Gastrocnemius medialis (tissue), 4 donors: ENCODE data around the gene ALG14. TPM values are rescaled to one million over a fixed set of nuclear protein-coding genes. Genes with fewer than 3 reads are reported as not detected.
A peak's percentile ranks its signal among the peaks of the same experiment; 100 is the strongest.

ENCODE experiments used
- ATAC-seq, 2 donors: fragments of 150-250 bp; one replicate each; pipeline ENCODE4 v1.9.1; 2016
- DNase-seq, 2 donors: peaks; one replicate each; pipeline ENCODE4 v3.0.0-alpha.2; 2019
- H3K27ac ChIP-seq, 4 donors: fragments of 200-600 bp; sonication (generic); 1 replicate in 1 of 4; 2 replicates in 3 of 4; pipeline ENCODE4 v1.5.1; 2016 to 2018; ENCODE audit warnings: mild to moderate bottlenecking in 2 of 4, moderate library complexity in 1 of 4
- H3K27me3 ChIP-seq, 3 donors: fragments of 200-600 bp; sonication (generic) in 2 of 3; 1 replicate in 1 of 3; 2 replicates in 2 of 3; pipeline versions ENCODE4 v1.5.1 to v1.6.0; 2016 to 2019; ENCODE audit warnings: mild to moderate bottlenecking in 1 of 3, moderate library complexity in 1 of 3
- H3K36me3 ChIP-seq, 2 donors: fragments of 200-600 bp; sonication (generic) in 1 of 2; one replicate each; pipeline ENCODE4 v1.5.1; 2017 to 2018
- H3K4me1 ChIP-seq, 2 donors: fragments of 200-600 bp; sonication (generic) in 1 of 2; one replicate each; pipeline ENCODE4 v1.5.1; 2016 to 2017; ENCODE audit warnings: mild to moderate bottlenecking in 2 of 2
- H3K4me3 ChIP-seq, 4 donors: fragments of 200-600 bp; sonication (generic) in 3 of 4; 1 replicate in 1 of 4; 2 replicates in 3 of 4; pipeline ENCODE4 v1.5.1; 2016 to 2019; ENCODE audit warnings: mild to moderate bottlenecking in 2 of 4
- H3K9me3 ChIP-seq, 3 donors: fragments of 200-600 bp; sonication (generic) in 2 of 3; 1 replicate in 1 of 3; 2 replicates in 2 of 3; pipeline ENCODE4 v1.5.1; 2016 to 2019
- CTCF ChIP-seq, 5 experiments: fragments of 450-650 bp in 3 of 5; fragments of 200-600 bp in 2 of 5; sonication (generic) in 2 of 5; IDR thresholded peaks in 4 of 5; conservative IDR thresholded peaks in 1 of 5; 1 replicate in 4 of 5; 2 replicates in 1 of 5; pipeline ENCODE4 v1.5.1; 2016 to 2019; ENCODE audit warnings: antibody characterized with exemption in 5 of 5, mild to moderate bottlenecking in 3 of 5, moderate library complexity in 3 of 5
- POLR2A ChIP-seq, 2 donors: fragments of 450-650 bp; IDR thresholded peaks; one replicate each; pipeline ENCODE4 v1.6.1; 2017; ENCODE audit warnings: antibody characterized with exemption in 2 of 2, mild to moderate bottlenecking in 2 of 2, moderate library complexity in 2 of 2
- in situ Hi-C, 4 donors: fragments of 200-750 bp; cut with MboI; loops; one replicate each; pipeline versions ENCODE4 v1.15.0 to v1.8.0; 2017; ENCODE audit warnings: low sequenced_read_pairs in 4 of 4
- intact Hi-C: fragments of 100-400 bp; cut with DNase I; formaldehyde crosslinking; loops from one replicate; pipeline ENCODE4 v1.15.1; 2023; ENCODE audit warnings: low total_unique reads
- total RNA-seq, 4 donors: library from RNA; depleted of rRNA; stranded (reverse); fragments of >200 nt; gene quantifications; one replicate each; pipeline versions ENCODE4 v1.1.0 to v1.2.3, GENCODE V29; 2016

ALG14 gene
- total RNA-seq, 4 donors from 2014 or later: 0.24 to 0.97 (median 0.77) TPM

DNA sequence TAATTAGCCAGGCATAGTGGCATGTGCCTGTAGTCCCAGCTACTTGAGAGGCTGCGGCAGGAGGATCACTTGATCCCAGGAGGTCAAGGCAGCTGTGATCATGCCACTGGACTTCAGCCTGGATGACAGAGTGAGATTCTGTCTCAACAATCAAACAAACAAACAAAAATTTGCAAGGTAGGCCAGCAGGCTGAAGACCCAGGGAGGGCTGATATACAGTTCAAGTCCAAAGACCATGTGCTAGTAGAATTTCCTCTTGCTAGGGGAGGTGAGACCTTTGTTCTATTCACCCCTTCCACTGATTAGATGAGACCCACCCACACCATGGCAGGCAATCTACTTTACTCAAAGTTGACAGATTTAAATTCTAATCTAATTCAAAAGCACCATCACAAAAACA is 114.7 kb downstream of the ALG14 start:
- in situ Hi-C loops (no loop called here), intact Hi-C loops (no loop called here)
- Histone ChIP-seq H3K27me3 (no peaks in the 10 kb centered on the region), H3K9me3 (no peaks in the 10 kb centered on the region), H3K4me3 (no peak overlapping the region), H3K4me1 (peaks cover 2 to 4% of the 10 kb centered on the region in 2 donors), H3K27ac (no peak overlapping the region), H3K36me3 (no peaks in the 10 kb centered on the region)
- TF ChIP-seq POLR2A (IDR thresholded peaks at IDR 0.05) (no peak), CTCF (IDR thresholded peaks at IDR 0.05 in 4 of 5, conservative IDR thresholded peaks at IDR 0.05 in 1 of 5) (no peak)
- ATAC-seq: no peak
- DNase-seq: no peak

- H3K4me1 ChIP-seq: no peaks in the 10 kb centered on the region
- no peak for DNase-seq
- no peak for TF ChIP-seq CTCF (IDR thresholded peaks at IDR 0.05 in 4 of 5, conservative IDR thresholded peaks at IDR 0.05 in 1 of 5)
- TF ChIP-seq POLR2A (IDR thresholded peaks at IDR 0.05): no peak
- peak overlapping the region in 1 of 4 donors; percentile 45 for H3K27ac ChIP-seq
- ATAC-seq: no peak
- H3K27me3 ChIP-seq: no peaks in the 10 kb centered on the region
- intact Hi-C loops (no loop called here), in situ Hi-C loops (no loop called here)
- H3K4me3 ChIP-seq: no peak overlapping the region
- no peaks in the 10 kb centered on the region for H3K36me3 ChIP-seq
- H3K9me3 ChIP-seq: no peaks in the 10 kb centered on the region
Observed at GRCh38 chr1:94955767-94956632, 116.8 kb downstream of the ALG14 start.

GRCh38 chr1:94954263-94955220 is 118.2 kb downstream of the ALG14 start:
- in situ Hi-C loops: no loop called here
- intact Hi-C loops: no loop called here
- TF ChIP-seq POLR2A (IDR thresholded peaks at IDR 0.05) (no peak), CTCF (IDR thresholded peaks at IDR 0.05 in 4 of 5, conservative IDR thresholded peaks at IDR 0.05 in 1 of 5) (no peak)
- no peaks in the 10 kb centered on the region for H3K9me3 ChIP-seq
- no peak for ATAC-seq
- no peak for DNase-seq
- H3K27me3 ChIP-seq: no peaks in the 10 kb centered on the region
- H3K27ac ChIP-seq: no peak overlapping the region
- H3K4me1 ChIP-seq: no peaks in the 10 kb centered on the region
- no peaks in the 10 kb centered on the region for H3K36me3 ChIP-seq
- H3K4me3 ChIP-seq: no peak overlapping the region

DNA sequence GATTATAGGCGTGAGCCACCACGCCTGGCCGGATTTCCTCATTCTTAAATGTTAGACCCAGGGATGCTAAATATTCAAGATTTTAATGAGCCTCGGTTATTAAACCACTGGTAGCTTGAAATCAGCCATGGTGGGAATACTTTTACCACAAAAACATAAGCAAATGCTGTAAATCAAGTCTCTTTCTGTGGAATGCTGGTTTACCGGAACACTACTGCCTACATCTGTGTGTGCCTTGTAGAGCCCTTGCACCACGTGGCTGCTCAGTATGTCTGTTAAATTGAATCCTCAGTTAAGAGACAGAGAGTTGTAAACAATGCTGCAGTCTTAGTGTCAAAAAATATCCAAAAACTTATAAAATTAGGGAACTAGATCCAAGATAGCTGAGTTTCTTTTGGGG is 119.0 kb downstream of the ALG14 start:
- H3K27ac ChIP-seq: no peak overlapping the region
- DNase-seq (no peak), ATAC-seq (no peak)
- no peaks in the 10 kb centered on the region for H3K9me3 ChIP-seq
- H3K27me3 ChIP-seq: no peaks in the 10 kb centered on the region
- no peaks in the 10 kb centered on the region for H3K36me3 ChIP-seq
- no peak overlapping the region for H3K4me3 ChIP-seq
- TF ChIP-seq POLR2A (IDR thresholded peaks at IDR 0.05): no peak
- no peak for TF ChIP-seq CTCF (IDR thresholded peaks at IDR 0.05 in 4 of 5, conservative IDR thresholded peaks at IDR 0.05 in 1 of 5)
- intact Hi-C loops (no loop called here), in situ Hi-C loops (no loop called here)
- H3K4me1 ChIP-seq: no peaks in the 10 kb centered on the region
